Activated T-cell treated with anti-CD3 and anti-CD28 coated beads for 48 hours (primary cell): Measurements from ENCODE around the gene IBA57.

Source experiments
- DNase-seq: peaks from one replicate; pipeline ENCODE4 v3.0.0-alpha.2; 2020; ENCODE audit warnings: low read depth

Gene IBA57

DNA sequence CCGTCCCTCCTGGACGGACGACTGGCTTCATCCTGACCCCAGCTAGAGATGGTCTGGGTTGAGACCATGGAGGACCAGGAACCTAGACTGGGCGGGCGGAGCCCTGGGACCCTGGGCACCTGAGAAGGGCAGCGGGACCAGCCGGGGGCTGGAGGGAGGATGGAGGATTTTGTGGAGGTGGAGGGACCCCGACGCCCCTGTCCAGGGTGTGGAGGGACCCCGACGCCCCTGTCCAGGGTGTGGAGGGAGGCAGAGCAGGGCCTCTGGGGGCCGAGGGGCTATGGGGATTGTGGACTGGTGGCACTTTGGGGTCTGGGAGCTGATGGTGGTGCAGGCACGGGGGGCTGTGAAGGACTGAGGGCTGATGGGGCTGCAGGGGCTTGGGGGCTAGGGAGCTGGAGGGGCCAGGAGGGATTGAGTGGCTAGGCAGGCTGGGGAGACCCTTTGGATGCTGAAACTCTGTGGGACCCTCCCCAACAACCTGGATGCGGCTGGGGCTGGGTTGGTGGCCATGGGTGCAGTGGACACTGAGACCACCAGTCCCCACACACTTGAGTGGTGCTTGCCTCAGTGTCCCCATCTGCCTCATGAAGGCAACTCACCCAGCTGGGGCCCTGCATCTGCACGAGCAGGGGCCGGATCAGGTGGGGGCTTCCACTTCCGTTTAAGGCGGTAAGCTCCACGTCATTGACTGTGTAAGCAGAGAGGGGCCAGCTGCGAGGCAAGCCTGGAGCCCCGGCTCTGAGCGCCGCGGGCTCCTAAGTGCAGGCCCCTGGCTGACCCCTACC is 8.5 kb upstream of the IBA57 start:
- no peak for DNase-seq

DNA sequence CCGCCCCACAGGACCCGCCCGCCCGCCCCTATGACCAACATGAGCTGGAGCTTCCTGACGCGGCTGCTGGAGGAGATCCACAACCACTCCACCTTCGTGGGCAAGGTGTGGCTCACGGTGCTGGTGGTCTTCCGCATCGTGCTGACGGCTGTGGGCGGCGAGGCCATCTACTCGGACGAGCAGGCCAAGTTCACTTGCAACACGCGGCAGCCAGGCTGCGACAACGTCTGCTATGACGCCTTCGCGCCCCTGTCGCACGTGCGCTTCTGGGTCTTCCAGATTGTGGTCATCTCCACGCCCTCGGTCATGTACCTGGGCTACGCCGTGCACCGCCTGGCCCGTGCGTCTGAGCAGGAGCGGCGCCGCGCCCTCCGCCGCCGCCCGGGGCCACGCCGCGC is 7.9 kb upstream of the IBA57 start:
- DNase-seq, result no peak

DNA sequence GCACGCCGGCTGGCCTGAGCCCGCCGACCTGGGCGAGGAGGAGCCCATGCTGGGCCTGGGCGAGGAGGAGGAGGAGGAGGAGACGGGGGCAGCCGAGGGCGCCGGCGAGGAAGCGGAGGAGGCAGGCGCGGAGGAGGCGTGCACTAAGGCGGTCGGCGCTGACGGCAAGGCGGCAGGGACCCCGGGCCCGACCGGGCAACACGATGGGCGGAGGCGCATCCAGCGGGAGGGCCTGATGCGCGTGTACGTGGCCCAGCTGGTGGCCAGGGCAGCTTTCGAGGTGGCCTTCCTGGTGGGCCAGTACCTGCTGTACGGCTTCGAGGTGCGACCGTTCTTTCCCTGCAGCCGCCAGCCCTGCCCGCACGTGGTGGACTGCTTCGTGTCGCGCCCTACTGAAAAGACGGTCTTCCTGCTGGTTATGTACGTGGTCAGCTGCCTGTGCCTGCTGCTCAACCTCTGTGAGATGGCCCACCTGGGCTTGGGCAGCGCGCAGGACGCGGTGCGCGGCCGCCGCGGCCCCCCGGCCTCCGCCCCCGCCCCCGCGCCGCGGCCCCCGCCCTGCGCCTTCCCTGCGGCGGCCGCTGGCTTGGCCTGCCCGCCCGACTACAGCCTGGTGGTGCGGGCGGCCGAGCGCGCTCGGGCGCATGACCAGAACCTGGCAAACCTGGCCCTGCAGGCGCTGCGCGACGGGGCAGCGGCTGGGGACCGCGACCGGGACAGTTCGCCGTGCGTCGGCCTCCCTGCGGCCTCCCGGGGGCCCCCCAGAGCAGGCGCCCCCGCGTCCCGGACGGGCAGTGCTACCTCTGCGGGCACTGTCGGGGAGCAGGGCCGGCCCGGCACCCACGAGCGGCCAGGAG is 7.2 kb upstream of the IBA57 start:
- DNase-seq, result no peak

DNA sequence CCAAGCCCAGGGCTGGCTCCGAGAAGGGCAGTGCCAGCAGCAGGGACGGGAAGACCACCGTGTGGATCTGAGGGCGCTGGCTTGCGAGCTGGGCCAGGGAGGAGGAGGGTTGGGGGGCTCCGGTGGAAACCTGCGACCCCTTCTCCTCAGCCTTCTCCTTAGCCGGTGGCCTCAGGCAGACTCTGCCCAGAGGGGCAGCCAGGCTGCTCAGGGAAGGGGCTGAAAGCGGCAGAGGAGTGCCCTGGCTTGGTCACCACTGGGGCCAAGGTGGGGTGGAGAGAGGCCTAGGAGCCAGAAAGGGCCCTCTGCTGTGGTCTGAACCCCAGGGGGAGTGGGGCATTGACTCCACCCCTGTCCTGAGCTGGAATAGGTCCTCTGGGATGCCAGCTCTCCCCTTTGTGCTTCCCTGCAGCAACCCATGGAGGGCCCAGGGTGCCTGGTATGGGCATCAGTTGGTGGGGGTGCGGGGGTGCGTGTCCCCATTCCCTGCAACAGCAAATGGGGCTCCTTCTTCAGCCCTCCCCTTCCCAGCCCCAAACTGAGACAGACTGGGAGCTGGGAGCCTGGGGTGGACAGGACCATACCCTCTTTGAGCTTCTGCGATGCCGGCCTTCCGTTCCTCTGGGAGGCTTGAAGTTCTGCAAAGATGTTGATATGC is 6.5 kb upstream of the IBA57 start:
- no peak for DNase-seq

DNA sequence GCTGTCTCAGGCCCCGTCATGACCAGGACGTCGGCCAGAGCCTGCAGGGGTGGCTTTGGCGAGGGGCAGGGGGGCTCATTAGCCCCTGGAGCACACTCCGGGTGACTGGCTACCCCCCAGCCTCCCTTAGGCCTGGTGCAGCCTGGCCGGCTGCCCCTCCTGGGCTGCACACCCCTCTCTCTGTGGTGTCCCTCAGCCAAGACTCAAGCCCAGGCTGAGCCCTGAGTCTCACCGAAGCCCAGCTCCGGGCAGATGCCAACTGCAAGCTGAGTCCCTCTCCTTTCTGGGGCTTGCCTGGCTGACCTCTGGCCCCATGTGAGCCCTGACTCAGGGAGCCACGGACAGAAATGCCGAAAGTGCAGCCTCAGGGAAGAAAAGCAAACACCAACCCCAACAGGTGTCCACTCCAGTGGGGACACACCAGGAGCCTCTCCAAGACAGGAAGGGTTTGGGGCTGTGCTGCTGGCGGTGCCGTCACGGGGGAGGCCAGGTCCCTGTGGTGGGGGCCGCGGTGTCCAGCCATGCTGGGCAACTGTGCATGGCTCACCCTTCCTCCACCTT is 5.3 kb upstream of the IBA57 start:
- DNase-seq, result no peak

DNA sequence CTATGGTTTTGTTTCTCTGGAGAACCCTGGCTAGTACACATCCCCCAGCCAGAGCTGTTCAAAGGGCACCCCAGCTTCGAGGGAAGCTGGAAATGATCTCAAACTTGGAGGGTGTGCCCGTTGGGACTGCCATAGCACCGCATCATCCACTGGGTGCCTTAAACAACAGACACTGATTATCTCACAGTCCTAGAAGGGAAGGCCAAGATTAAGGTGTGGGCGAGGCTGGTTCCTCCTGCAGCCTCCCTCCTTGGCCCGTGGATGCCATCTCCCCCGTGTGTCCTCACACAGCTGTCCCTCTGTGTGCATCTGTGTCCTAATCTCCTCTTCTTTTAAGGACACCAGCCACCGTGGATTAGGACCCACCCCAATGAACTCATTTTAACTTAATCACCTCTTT is 4.2 kb upstream of the IBA57 start:
- no peak for DNase-seq

GRCh38 chr1:228161866-228162265 is 3.7 kb upstream of the IBA57 start:
- no peak for DNase-seq

- DNase-seq, result no peak
Observed at GRCh38 chr1:228162286-228163006, 3.2 kb upstream of the IBA57 start.

DNA sequence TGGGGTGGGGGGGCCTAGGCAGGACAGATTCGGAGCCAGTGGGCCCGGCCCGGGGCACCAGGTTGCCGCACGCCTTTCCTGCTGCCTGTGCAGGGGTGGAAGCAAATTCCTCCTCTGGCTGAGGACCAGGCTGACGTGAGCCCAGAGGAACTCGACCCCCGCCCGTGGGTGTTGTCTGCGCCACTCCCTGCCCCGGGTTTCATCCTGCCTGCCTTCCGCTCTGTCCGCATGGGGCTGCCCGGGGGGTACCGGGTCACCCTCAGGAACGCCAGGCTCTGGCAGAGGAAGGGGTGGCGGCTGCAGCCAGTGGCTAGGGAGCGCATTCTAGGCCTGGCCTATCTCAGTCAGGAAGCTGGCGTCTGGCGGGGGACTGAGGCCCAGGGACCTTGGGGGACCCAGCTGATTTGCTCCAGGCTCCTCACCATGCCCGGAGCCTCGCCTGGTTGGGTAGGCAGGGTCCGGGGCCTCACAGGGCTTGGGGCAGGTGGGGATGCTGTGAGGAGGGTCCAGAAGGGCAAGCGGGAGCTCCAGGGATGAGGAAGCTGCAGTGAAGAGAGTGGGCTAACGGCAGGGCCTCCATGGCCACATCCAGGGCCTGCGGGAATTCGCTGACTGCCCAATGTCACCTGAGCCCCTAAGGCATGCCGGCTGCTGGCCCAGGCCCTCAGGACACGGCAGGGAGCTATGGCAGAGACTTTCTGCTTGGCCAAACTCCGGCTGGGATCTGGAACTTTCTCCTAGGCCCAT is 2.4 kb upstream of the IBA57 start:
- DNase-seq, result no peak

DNA sequence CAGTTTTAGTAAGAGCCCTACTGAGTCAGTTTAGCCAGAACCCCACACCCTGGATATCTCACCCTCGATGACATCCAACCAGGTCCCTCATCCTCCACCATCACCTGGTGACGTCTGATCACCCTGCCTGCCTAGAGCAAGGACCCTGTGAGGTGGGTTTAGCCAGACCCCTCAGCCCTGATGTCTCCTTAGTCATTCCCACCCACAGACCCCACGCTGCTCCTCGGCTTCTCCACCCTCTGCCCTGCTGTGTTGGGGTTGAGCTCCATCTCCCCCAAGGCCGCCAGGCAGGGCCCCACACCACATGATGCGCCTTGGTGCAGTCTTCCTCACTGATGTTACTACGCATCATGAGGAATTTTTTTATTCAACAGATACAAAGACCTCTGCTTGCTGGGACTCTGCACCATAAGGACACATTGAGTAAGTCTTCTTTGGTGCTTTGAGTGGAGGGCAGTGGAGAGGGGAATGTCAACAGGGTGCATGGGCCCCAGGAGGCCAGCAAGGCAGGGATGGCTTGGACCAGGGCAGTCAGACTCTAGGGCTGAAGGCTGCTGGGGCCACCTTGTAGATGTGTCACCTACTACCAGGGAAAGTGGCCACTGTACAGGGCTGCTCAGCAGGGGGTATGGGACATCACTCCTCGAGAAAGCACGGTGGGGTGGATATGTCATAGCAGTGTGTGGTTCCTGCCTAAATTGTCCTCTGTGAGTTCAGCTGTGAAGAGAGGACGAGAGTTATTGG is 1.7 kb upstream of the IBA57 start:
- DNase-seq, result no peak

DNA sequence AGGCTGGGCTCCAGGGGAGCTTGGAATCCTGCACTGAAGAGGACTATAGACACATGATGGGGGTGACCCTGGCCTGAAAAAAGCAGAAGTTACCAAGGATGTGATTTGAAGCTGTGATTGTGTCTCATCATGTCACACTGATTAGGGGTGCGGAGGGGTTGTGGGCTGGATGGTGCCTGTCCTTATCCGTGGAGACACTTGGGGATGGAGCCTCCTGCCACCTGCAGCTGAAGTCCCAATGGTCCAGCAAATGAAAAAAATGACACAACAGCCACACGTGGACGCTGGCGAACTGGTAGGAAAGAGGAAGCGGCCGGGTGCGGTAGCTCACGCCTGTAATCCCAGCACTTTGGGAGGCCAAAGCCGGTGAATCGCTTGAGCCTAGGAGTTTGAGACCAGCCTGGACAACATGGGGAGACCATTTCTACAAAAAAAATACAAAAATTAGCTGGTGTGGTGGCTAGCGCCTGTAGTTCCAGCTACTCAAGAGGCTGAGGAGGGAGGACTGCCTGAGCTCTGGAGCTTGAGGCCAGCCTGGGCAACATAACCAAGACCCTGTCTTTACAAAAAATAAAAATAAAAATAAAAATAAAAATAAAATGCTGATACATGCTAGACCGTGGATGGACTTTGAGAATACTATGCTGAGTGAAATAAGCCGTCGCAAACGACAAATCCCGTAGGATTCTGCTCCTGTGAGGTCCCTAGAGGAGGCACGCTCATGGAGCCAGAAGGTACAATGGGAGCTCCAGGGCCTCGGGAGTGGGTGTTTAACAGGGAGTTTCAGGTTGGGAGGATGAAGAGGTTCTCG is 838 bp upstream of the IBA57 start:
- no peak for DNase-seq

GRCh38 chr1:228166170-228166936 is 749 bp downstream of the IBA57 start:
- DNase-seq, result peak; percentile 53

DNA sequence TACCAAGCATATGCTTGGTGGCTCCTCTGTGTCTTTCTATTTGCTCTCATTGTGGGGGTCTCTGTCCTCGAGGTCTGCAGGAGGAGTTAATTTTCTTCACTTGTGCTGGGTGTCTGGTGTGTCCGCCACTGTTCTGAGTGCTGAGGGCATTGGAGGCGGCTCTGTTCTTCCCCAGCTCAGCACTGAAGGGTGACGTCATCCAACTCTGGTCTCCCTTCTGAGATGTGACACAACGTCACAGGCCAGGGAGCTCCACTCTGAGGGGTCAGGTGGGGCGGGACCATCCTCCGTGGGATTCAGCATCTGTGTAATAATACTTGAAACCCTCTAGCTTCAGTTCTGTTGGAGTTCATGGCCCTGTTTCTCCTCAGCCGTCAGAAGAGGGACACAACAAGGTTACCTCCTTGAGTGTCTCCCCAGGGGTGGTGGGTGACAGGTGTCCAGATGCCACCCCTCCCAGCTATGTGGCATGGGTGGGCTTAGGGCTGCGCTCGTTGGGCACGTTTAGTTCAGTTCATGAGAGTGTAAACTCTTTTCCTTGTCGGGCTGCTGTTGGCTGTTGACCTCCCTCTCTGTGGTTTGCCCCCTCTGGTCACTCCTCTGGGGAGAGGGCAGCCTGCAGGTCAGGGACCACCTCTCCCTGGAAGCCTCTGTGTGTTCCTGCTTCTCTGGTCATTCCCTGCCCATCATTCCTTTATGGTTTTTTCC is 3.1 kb downstream of the IBA57 start:
- no peak for DNase-seq

DNA sequence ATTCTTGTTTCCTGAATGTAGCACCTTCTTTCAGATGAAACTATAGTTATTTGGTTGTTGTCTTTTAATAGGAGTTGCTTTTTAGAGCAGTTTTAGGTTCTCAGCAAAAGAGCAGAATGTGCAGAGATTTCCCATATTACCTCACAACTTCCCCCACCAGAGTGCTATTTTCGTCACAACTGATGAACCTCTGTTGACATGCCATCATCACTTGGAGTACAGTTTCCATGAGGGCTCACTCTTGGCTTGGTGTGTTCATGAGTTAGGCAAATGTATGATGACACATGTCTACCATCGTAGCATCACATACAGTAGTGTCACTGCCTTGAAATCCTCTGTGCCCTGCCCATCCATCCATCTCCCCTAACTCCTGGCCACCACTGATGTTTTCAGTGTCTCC is 3.7 kb downstream of the IBA57 start:
- DNase-seq, result no peak

DNA sequence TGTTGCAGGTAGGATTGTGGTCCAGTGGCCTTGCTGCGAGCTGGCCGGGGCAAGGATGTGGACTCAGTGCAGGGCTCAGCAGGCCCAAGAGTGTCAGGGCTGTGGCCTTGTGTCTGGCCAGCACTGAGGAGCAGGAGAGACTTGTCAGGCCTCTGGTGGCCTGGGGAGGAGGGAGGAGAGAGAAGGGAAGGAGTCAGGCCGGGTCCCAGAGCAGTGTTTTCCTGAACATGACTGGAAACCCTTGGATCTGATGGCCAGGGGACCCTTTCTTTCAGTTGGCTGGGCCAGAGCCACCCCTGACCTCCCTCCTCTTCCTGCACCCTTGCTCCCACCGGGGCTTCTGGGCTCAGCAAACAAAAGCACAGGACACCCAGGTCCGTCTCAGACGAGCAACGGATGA is 5.1 kb downstream of the IBA57 start:
- DNase-seq, result no peak

DNA sequence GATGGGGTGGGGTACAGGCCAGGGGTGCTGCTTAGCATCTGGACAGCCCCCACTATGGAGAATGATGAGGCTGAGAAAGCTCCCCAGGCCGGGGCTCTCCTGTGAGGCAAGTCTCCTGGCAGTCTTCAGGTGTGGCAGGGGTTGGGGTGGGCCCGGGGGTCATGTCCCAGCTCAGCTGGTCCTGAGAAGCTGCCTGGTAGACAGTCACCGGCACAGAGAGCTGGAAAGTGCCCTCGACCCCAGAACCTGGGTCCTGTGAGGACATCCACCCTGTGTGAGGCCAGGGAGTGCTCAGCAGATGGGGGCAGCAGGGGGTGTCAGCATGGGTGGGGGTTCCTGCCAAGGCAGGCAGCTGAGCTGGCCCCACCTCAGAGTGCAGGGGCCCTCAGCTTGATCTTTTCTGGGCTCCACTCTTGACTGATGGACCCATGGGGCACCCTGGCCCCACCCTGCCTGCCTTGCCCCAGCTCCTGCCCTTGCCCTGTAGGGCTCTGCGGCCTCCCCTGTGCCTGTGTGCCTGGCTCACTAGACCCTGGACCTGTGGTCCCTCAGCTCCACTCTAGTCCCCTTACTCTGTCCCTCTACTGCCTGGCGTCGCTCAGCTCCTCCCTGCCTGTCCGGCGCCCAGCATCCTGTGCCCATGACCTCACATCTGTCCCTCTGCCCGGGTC is 5.8 kb downstream of the IBA57 start:
- DNase-seq, result no peak
